Activated CD4-positive, alpha-beta T cell treated with anti-CD3 and anti-CD28 coated beads, Interleukin-2, amount 50 U/mL, for 16 hours (primary cell): Measurements from ENCODE around the gene KCNC3.
"Not testable (repeated sequence)": the region's sequence is repeated elsewhere in the genome, so short reads cannot be mapped to it uniquely, and the experiment has no call there.

ENCODE experiments used
- DNase-seq: peaks from one replicate; pipeline ENCODE4 v3.0.0-alpha.2; 2020

The KCNC3 gene

DNA sequence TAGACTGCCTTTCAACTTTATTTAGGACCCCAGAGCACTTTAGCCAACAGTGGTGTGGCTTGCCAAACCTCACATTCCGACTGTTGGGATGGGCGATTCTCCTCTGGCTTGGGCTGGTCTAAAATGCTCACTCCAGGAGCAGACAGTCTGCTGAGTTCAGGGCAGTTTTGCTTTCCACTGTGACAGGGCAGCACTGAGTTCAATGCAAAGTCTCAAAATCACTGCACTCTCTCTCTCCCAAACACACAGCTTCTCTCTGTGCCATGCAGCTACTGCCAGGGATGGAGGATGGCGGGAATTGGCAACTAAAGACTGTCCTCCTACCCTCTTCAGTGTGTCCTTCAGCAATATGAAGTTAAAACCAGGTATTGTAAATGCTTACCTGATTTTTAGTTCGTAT, 23.1 kb upstream of the KCNC3 start:
- no peak for DNase-seq

DNA sequence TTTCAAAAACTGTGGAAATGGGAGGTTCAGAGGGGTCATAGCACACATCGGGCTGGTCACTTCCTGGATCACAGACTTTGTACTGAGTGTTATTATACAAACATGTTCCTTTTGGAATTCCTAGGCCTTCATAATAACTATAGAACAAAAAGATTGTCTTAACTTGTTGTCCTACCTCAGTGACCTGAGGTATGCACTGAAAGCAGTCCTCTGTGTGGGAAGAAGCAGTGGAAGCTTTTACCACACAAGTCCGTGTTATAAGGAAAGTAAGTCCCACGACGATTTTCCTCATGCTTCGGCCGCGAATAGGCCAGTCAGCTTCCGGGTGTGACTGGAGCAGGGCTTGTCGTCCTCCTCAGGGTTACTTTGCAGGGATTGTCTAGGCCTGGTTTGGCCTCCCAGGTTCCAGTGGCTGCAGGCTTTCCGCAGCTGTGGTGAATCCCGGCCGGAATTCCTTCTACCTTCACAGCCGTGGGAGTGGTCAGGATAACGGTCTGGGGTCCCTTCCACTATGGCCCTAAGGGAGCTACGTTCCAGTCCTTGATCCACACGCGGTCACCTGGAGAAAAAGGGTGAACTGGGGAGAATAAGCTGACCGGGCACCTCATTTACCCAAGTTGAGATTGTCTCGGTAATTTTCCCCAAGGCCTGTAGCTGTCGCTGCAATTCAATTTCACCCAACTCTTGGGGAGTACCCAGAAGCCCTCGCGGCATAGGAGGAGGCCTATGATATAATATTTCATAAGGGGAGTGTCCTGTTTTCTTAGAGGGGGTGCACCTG, 20.3 kb upstream of the KCNC3 start:
- no peak for DNase-seq

- DNase-seq: peak; percentile 83
These were observed 18.0 kb upstream of the KCNC3 start for GRCh38 chr19:50347089-50347581.

DNA sequence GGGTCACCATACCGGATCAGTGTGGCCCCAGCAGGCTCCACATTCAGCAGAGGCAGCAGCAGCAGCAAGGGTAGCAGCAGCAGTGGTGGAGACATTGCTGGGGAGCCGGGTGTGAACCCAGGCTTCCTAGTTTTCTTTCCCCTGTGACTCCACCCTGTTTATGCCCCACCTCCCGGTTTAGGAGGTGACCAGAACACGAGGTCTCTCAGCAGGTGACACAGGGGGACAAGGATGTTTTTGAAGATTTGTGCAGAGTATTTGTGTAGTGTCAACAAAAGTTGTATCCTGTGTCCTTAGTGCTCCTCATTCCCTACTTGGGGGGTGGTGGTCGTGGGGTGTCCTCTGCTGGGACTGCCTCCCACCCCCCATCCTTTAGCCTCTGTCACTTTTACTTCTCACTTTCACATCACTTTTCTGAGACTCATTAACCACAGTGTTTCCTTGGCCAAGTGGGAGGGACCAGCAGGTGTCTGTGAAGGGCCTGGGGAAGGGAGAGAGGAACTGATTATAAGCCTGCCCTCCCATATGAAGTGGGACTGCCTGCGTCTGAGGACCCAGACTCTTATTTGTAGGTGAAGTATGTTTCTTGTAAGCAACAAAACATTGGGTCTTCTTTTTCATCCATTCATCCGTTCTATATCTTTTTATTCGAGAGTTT, 15.6 kb upstream of the KCNC3 start:
- DNase-seq: no peak

GRCh38 chr19:50341091-50341564, 12.0 kb upstream of the KCNC3 start:
- DNase-seq: peak; percentile 56

DNA sequence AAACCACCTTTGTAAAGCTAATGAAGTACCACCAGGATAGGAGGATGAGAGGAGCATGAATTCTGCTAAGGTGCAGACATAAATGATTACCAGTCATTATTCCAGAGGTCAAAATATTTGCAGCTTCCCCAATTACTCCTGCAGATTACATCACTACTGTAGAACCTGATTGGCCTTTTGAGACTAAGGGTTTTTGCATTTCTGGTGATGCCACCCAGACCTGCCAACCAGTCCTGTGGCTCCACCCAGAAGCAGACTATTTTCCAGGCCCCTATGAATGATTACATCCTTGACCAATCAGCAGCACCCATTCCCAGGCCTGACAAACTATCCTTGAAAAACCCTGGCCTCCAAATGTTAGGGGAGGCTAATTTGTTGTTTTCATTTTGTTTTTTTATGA, 11.2 kb upstream of the KCNC3 start:
- no peak for DNase-seq

DNA sequence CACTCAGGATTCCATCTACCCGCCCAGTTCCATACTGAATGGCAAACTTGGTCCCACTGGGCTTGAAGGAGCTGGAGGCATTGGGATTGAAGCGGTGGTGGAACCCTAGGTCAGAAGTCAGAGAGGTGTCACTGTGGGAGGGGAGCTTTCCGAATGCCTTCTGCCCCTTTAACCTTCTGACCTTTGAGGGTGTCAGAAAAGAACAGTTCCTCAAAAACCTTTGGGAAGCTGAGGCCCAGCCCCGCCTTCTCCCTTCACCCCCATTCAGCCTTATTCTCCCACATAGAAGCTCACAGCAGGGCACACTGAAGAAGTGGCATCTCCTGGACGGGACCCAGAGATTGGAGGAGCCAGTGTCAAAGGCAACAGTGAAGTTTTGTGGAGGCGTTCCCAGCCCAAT, 7.9 kb upstream of the KCNC3 start:
- DNase-seq: not testable (repeated sequence)

GRCh38 chr19:50334741-50335421, 5.7 kb upstream of the KCNC3 start:
- DNase-seq: no peak

GRCh38 chr19:50333737-50334617, 4.8 kb upstream of the KCNC3 start:
- peak; percentile 79 for DNase-seq

GRCh38 chr19:50333235-50333736, 4.1 kb upstream of the KCNC3 start:
- peak; percentile 94 for DNase-seq

GRCh38 chr19:50332244-50333038, 3.3 kb upstream of the KCNC3 start:
- no peak for DNase-seq

GRCh38 chr19:50331994-50332243, 2.7 kb upstream of the KCNC3 start:
- DNase-seq: no peak

DNA sequence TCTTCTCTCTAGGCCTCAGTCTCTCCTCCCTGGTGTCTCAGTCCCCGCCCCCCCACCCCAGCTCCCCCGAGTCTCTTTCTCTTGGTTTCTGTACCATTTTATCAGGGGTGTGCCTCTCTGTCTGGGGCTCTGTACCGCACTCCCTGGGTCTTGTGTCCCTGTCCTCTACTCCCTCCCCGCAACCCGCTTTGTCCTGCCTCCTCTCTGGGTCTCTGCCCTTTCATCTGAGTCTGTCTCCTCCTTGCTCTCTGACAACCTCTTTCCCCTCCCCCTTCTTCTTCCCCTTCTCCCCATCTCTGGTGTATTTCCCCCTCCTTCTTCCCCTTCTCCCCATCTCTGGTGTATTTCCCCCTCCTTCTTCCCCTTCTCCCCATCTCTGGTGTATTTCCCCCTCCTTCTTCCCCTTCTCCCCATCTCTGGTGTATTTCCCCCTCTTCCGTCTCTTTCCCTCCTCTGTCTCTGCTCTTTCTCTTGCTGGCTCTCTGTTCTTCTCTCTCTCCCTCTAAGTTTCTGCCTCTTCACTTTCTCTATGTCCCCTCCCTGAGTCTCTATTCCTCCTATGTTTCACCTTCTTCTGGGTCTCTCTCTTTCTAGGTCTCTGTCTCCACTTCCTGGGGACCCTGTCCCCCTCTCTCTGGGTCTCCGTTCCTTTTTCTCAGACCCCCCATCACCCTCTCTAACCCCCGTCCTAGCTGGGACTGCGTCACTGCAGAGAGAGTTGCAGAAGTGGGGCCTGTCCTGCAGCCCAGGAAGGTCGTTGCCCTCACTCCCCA, 2.2 kb upstream of the KCNC3 start:
- DNase-seq: no peak

- DNase-seq: peak; percentile 92
These were observed 1.3 kb upstream of the KCNC3 start for GRCh38 chr19:50330365-50331078.

DNA sequence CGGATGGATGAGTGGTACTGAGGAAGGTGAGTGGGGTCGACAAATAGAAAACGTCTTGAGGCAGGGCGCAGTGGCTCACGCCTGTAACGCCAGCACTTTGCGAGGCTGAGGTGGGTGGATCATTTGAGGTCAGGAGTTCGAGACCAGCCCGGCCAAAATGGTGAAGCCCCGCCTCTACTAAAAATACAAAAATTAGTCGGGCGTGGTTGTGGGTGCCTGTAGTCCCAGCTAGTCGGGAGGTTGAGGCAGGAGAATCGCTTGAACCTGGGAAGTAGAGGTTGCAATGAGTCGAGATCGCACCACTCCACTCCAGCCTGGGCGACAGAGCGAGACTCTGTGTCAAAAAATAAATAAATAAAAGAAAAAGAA, 733 bp upstream of the KCNC3 start:
- DNase-seq: not testable (repeated sequence)

DNA sequence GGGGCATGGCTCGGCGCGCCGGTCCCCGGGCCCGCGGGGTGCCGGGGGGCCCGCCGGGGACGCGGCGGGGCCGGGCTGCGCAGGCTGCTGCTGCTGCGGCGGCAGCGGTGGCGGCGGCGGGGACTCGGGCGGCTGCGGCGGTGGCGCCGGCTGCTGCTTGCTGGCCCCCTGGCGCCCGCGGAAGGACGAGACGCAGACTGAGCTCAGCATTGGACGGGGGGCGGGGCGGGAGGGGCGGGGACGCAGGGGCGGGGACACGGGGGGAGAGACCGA, 368 bp downstream of the KCNC3 start:
- DNase-seq: no peak

DNA sequence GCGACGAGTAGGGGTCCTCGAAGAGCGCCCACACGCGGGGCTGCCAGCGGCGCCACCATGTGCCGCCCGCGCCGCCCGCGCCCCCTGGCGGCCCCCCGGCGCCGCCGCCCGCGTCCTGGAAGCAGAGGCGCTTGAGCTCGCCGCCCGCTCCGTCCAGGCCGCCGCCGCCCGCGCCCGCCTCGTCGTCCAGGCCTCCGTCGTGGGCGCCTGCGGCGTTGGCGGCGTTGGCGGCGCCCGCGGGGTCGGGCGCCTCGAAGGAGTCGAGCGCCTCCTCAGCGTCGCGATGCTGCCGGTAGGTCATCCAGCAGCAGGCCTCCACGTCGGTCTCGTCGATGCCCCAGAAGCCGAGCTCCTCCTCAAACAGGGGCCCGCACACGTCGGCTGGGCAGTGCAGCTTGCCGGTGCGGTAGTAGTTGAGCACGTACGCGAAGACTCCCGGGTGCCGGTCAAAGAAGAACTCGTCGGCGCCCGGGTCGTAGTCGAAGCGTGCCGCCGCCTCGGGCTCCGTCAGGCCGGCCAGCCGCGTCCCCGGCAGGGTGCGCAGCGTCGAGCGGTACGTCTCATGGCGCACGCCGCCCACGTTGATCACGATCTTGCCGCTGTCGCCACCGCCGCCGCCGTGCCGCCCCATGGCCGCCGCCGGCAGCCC, 829 bp downstream of the KCNC3 start:
- DNase-seq: peak; percentile 42

GRCh38 chr19:50327461-50328223, 1.5 kb downstream of the KCNC3 start:
- DNase-seq: no peak

- no peak for DNase-seq
These were observed 2.2 kb downstream of the KCNC3 start for GRCh38 chr19:50327013-50327412.
